GM06990 (cell line): Measurements from ENCODE around the gene KIF3A.

Experiments used
- DNase-seq: peaks from one replicate; pipeline ENCODE4 v3.0.0-alpha.2; 2011; ENCODE audit not compliant: insufficient read length; ENCODE audit errors: extremely low read depth
- H3K27me3 ChIP-seq: replicated peaks from 2 replicates; pipeline ENCODE4 v1.6.0; 2011; ENCODE audit warnings: low read length; ENCODE audit not compliant: control insufficient read depth, insufficient read depth
- H3K36me3 ChIP-seq: 2 replicates; pipeline ENCODE4 v1.5.1; 2011; ENCODE audit warnings: low read length; ENCODE audit not compliant: control insufficient read depth, insufficient read depth
- H3K4me3 ChIP-seq: replicated peaks from 2 replicates; pipeline ENCODE4 v1.5.1; 2011; ENCODE audit warnings: low read depth, mild to moderate bottlenecking, control low read depth, low read length
- TF ChIP-seq, protein P1 (sequence below): IDR thresholded peaks from 2 replicates; pipeline ENCODE4 v1.5.1; 2011; ENCODE audit warnings: low read length, control low read depth, mild to moderate bottlenecking, inconsistent platforms; ENCODE audit not compliant: insufficient read depth, poor library complexity, severe bottlenecking

KIF3A gene

DNA sequence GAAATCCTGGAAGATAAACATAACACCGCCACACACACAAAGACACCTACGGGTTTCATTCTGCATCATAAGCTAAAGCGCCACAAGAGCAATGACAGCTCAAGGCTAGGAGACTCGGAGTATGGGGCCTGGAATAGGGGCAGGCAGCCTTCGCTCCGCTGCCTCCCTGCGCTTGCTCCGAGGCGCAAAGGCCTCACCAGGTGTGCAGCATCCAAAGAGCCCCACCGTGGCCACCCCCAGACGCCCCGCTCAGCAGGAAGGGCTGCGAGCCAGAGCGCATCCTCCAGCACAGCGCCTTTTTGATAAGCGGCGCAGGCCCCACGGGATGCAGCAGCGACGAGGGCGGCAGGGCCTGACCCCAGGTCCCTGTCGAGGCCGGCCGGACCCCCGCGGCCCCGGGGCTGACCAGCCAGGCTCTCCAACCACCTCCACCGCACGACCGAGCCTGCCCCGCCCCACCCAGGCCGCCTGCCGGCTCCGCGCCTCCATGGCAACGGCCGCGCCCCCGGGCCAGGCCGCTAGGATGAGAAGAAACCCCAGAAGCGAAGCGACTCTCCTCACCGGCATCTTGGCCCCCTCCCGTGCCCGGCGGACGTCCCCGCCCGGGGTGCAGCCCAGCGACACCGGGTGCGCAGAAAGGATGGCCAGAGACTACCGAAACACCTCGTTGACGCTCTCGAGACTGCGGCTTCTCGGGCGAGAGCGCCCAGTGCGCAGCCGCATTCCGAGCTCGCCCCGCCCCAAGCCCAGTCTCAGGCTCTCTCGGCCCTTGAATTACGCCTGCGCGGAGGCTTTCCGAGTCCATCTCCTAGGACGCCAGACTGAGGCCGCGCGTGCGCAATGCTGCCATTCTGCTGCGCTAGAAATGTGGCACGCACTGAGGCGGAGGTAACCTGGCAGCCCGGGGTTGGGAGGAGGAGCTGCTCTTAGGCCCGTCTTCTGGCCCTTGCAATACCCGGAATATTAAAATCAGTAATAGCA lies at the start of gene KIF3A:
KIF3A (minus strand) TSS at position 694 of the 981 bp plus-strand sequence; CDS start at position 567, 127 bp downstream.
- DNase-seq, result peak; percentile 97

DNA sequence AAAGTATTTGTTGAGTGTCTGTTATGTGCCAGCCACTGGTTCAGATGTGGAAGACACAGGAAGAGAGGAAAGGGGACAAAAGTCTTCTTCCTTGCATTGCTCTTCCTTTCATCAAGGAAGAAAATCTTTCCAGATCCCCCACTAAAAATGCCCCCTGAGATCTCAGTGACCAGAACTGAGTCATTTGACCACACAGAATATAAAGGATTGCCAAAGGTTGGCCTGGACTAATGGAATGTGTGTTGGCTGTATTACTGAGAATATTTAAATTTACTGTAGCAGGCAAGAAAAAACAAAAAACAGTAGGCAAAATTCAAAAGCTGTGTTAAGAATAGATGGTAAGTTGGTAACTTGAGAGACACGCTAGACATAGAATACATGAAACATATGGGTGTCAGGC lies 49.7 kb upstream of the KIF3A start:
- DNase-seq, result no peak
- TF ChIP-seq, protein P1, sequence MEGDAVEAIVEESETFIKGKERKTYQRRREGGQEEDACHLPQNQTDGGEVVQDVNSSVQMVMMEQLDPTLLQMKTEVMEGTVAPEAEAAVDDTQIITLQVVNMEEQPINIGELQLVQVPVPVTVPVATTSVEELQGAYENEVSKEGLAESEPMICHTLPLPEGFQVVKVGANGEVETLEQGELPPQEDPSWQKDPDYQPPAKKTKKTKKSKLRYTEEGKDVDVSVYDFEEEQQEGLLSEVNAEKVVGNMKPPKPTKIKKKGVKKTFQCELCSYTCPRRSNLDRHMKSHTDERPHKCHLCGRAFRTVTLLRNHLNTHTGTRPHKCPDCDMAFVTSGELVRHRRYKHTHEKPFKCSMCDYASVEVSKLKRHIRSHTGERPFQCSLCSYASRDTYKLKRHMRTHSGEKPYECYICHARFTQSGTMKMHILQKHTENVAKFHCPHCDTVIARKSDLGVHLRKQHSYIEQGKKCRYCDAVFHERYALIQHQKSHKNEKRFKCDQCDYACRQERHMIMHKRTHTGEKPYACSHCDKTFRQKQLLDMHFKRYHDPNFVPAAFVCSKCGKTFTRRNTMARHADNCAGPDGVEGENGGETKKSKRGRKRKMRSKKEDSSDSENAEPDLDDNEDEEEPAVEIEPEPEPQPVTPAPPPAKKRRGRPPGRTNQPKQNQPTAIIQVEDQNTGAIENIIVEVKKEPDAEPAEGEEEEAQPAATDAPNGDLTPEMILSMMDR, result no peak
- no peaks in the 10 kb centered on the region for H3K36me3 ChIP-seq
- no peak overlapping the region for H3K4me3 ChIP-seq
- no peaks in the 10 kb centered on the region for H3K27me3 ChIP-seq

More for the DNA sequence above, at the start of gene KIF3A:
- no peaks in the 10 kb centered on the region for H3K27me3 ChIP-seq
- H3K36me3 ChIP-seq, result no peaks in the 10 kb centered on the region
- TF ChIP-seq, protein P1, result no peak
- peak within 1 kb of the TSS; percentile 79 for H3K4me3 ChIP-seq

DNA sequence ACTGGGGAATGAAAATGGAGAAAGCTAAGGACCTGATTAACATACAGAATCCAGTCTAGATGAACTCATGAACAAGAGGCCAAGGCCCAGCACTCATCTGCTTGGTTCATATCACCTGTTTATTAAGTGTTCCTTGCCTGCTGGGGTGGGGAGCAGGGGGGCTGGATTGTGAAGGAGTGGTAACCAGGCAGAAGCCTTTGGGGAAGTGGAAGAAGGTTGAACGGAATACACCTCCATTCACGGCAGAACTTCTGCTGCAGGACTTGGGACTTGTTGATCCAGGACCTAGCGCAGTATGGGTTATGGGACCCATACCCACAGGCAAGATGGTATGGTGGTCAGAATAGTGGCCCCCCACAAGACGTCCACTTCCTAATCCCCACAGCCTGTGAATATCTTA lies 48.5 kb upstream of the KIF3A start:
- DNase-seq, result no peak
- no peak overlapping the region for H3K4me3 ChIP-seq
- H3K36me3 ChIP-seq, result no peaks in the 10 kb centered on the region
- TF ChIP-seq, protein P1, result no peak
- H3K27me3 ChIP-seq, result no peaks in the 10 kb centered on the region

DNA sequence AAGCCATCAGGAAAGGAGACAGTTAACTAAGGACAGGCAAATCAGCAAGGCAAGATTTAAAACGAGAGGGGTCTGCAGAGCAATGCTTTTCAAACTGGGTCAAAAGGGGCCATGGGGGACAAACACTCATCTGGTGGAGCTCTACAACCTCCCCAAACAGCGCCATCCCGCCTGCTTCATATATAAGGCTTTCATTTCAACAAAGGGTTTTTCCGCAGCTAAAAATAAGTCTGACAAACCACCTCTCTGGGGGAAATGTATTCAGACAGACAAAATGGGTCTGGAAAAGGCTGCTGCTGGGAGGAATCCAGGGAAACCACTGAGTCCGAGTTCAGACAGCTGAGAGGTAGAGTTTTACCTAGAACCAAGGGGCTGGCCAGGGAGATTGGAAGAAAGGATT lies 48.0 kb upstream of the KIF3A start:
- TF ChIP-seq, protein P1, result no peak
- Histone ChIP-seq H3K27me3 (no peaks in the 10 kb centered on the region), H3K4me3 (no peak overlapping the region), H3K36me3 (no peaks in the 10 kb centered on the region)
- no peak for DNase-seq

DNA sequence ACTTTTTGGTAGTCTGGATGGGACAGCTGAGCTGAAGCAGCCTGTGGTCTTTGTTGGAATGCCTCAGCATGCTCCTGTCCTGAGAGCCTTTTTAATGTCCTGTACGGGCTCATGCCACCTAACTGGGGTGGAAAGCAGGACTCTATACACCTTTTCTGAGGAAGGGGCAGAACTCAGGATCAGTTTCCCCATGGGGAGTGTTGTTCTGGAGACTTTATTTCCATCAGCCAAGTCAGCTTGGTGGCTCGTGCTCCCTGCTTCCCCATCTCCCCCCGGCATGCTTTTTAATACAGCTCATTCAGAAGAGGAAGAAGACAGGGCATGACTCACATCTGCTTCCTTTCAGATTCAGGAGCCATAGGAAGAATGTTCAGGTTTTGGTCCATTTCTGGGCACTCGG lies 44.8 kb upstream of the KIF3A start:
- Histone ChIP-seq H3K27me3 (no peaks in the 10 kb centered on the region), H3K36me3 (no peaks in the 10 kb centered on the region), H3K4me3 (no peak overlapping the region)
- TF ChIP-seq, protein P1, result no peak
- no peak for DNase-seq
